GM12891 (cell line): ENCODE results near the gene SLC4A8.
A peak's percentile ranks its signal among the peaks of the same experiment; 100 is the strongest.

Experiments
- DNase-seq: peaks from one replicate; pipeline ENCODE4 v3.0.0; 2011; ENCODE audit warnings: low spot score; ENCODE audit not compliant: insufficient read length
- FAIRE-seq: peaks from 2 replicates; lab custom pipeline; 2011; peaks lifted over from hg19 to GRCh38; lab: Jason Lieb, UNC
- PAX5 ChIP-seq: IDR thresholded peaks from 2 replicates; pipeline ENCODE4 v1.6.1; 2011; ENCODE audit warnings: low read length, moderate library complexity, mild to moderate bottlenecking; ENCODE audit not compliant: insufficient read depth, severe bottlenecking
- POLR2A ChIP-seq: IDR thresholded peaks from 2 replicates; pipeline ENCODE4 v1.6.1; 2011; ENCODE audit warnings: low read depth, low read length, control low read depth
- POLR2AphosphoS5 ChIP-seq: IDR thresholded peaks from 2 replicates; pipeline ENCODE4 v1.6.1; 2011; ENCODE audit warnings: low read depth, low read length, control low read depth
- POU2F2 ChIP-seq: IDR thresholded peaks from 2 replicates; pipeline ENCODE4 v1.6.1; 2011; ENCODE audit warnings: low read depth, mild to moderate bottlenecking, control low read depth, low read length, moderate library complexity
- SPI1 ChIP-seq: IDR thresholded peaks from 2 replicates; pipeline ENCODE4 v1.6.1; 2011; ENCODE audit warnings: low read depth, low read length, control low read depth
- TAF1 ChIP-seq: IDR thresholded peaks from 2 replicates; pipeline ENCODE4 v1.6.1; 2011; ENCODE audit warnings: low read depth, low read length, control low read depth

SLC4A8 gene

GRCh38 chr12:51395283-51396230 is 29.1 kb upstream of the SLC4A8 start:
- peak; percentile 83 for FAIRE-seq
- no peak for DNase-seq
- TF ChIP-seq TAF1 (no peak), SPI1 (peak; percentile 20; the same call in 1 of the 2 replicates), POU2F2 (no peak), PAX5 (no peak), POLR2A (no peak), POLR2AphosphoS5 (peak; percentile 31; the same call in 1 of the 2 replicates)

GRCh38 chr12:51397670-51398069 is 27.0 kb upstream of the SLC4A8 start:
- FAIRE-seq, result no peak
- DNase-seq, result no peak
- TF ChIP-seq SPI1 (no peak), POU2F2 (no peak), TAF1 (no peak), POLR2AphosphoS5 (no peak), POLR2A (no peak), PAX5 (no peak)

DNA sequence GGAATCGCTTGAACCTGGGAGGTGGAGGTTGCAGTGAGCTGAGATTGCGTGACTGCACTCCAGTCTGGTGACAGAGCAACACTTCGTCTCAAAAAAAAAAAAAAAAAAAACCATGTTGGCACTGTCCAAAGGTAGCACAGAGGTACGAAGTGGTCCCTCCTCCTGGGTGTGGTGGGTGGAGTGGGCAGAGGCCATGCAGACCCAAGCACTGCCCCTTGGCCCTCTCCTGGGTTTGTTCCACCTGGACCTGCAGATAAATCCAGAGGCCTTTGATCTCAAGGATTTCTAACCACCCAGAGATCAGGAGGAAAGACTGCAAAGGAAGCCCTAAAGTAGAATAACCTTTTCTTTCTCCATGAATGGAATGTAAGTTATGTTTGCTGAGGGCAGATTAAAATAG is 24.7 kb upstream of the SLC4A8 start:
- DNase-seq, result no peak
- no peak for FAIRE-seq
- TF ChIP-seq POLR2AphosphoS5 (no peak), TAF1 (no peak), POLR2A (no peak), POU2F2 (no peak), PAX5 (no peak), SPI1 (no peak)

GRCh38 chr12:51401020-51401419 is 23.6 kb upstream of the SLC4A8 start:
- no peak for FAIRE-seq
- DNase-seq, result no peak

GRCh38 chr12:51401486-51401885 is 23.1 kb upstream of the SLC4A8 start:
- no peak for FAIRE-seq
- no peak for TF ChIP-seq PAX5
- TF ChIP-seq SPI1, result no peak
- no peak for TF ChIP-seq POU2F2
- TF ChIP-seq POLR2AphosphoS5, result no peak
- no peak for TF ChIP-seq POLR2A
- no peak for TF ChIP-seq TAF1
- DNase-seq, result no peak

More at GRCh38 chr12:51401020-51401419, 23.6 kb upstream of the SLC4A8 start:
- TF ChIP-seq POU2F2 (no peak), TAF1 (no peak), POLR2AphosphoS5 (no peak), PAX5 (no peak), POLR2A (no peak), SPI1 (no peak)

GRCh38 chr12:51401900-51402299 is 22.7 kb upstream of the SLC4A8 start:
- no peak for FAIRE-seq
- no peak for DNase-seq
- TF ChIP-seq TAF1 (no peak), POLR2AphosphoS5 (no peak), SPI1 (no peak), PAX5 (no peak), POLR2A (no peak), POU2F2 (no peak)

DNA sequence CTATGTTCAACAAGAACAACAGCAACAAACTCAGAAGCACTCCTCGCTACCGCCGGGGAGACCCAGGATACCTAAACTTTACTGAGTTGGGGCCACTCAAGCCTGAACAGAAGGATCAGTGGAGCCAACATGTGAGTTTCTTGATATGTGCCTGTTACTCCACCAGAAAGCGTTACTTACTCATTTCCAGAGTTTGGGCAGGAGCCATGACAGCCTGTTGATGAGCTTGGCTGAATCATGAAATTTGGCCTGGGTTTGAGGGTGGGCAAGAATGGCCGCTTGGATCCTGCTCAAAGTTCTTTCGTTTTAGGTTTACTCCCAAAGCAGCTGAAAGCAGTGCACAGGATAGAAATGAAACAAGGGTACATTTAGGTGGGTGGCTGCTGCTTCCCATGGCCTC is 21.5 kb upstream of the SLC4A8 start:
- no peak for DNase-seq
- no peak for TF ChIP-seq TAF1
- TF ChIP-seq POU2F2, result no peak
- FAIRE-seq, result no peak

DNA sequence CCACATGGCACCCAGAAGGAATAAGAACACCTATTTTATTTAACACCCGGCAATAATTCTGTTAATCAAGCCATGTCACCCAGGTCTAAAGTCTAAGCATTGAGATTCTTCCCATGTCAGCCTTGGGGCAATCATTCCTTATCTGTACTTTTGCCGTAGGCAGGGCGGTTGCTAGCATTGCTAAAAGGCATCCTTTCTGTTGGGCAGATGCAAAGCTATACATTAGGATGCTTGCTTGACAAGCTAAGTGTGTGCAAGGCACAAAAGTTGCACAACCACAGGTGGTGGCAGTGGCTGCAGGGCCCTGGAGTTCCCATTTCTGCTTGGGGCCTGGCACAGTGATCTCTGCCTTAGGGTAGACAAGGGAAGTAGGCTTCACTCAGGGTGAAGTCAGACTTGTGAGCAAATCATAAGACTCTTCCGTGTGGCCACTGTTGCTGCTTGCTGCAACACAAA is 20.9 kb upstream of the SLC4A8 start:
- FAIRE-seq (peak; percentile 45), DNase-seq (no peak)
- TF ChIP-seq TAF1 (no peak), POU2F2 (no peak), POLR2A (no peak), PAX5 (no peak), POLR2AphosphoS5 (no peak), SPI1 (no peak)

- FAIRE-seq (no peak), DNase-seq (no peak)
- TF ChIP-seq SPI1 (no peak), PAX5 (no peak), POLR2AphosphoS5 (no peak), POLR2A (no peak), POU2F2 (no peak), TAF1 (no peak)
Observed at GRCh38 chr12:51404627-51405026, 20.0 kb upstream of the SLC4A8 start.
